Mucosa of rectum (tissue), 2 donors: ENCODE measurements around the gene MGAT5B.
"Not testable (repeated sequence)": the region's sequence is repeated elsewhere in the genome, so short reads cannot be mapped to it uniquely, and the experiment has no call there.

Source experiments
- H3K27ac ChIP-seq, 2 donors: one replicate each; pipeline ENCODE4 v1.7.0; 2013; ENCODE audit warnings: inconsistent platforms in 2 of 2, low read depth in 2 of 2, low read length in 2 of 2
- H3K27me3 ChIP-seq, 2 donors: one replicate each; pipeline ENCODE4 v1.7.0; 2013; ENCODE audit warnings: low read length in 2 of 2; ENCODE audit not compliant: control insufficient read depth in 2 of 2, insufficient read depth in 2 of 2
- H3K36me3 ChIP-seq, 2 donors: one replicate each; pipeline ENCODE4 v1.7.0; 2013; ENCODE audit warnings: low read length in 2 of 2; ENCODE audit not compliant: control insufficient read depth in 2 of 2, insufficient read depth in 2 of 2
- H3K4me1 ChIP-seq, 2 donors: one replicate each; pipeline ENCODE4 v1.7.0; 2013; ENCODE audit warnings: low read length in 2 of 2, mild to moderate bottlenecking in 1 of 2; ENCODE audit not compliant: control insufficient read depth in 2 of 2, insufficient read depth in 2 of 2
- H3K4me3 ChIP-seq, 2 donors: one replicate each; pipeline ENCODE4 v1.7.0; 2013; ENCODE audit warnings: low read length in 2 of 2
- H3K9ac ChIP-seq, 2 donors: one replicate each; pipeline ENCODE4 v1.7.0; 2013; ENCODE audit warnings: low read length in 2 of 2, low read depth in 1 of 2, mild to moderate bottlenecking in 1 of 2
- H3K9me3 ChIP-seq, 2 donors: one replicate each; pipeline ENCODE4 v1.7.0; 2013; ENCODE audit warnings: low read length in 2 of 2; ENCODE audit not compliant: control insufficient read depth in 2 of 2
- donor health status: healthy.
- donor health status: Normal muscosa, but diverticular disease.

Gene MGAT5B

GRCh38 chr17:76833747-76834146 is 34.5 kb upstream of the MGAT5B start:
- Histone ChIP-seq H3K4me1 (no peaks in the 10 kb centered on the region), H3K9ac (no peak overlapping the region), H3K27ac (no peak overlapping the region), H3K4me3 (no peak overlapping the region), H3K9me3 (no peaks in the 10 kb centered on the region), H3K27me3 (no peaks in the 10 kb centered on the region), H3K36me3 (no peaks in the 10 kb centered on the region)

GRCh38 chr17:76834870-76835269 is 33.3 kb upstream of the MGAT5B start:
- H3K4me1 ChIP-seq = peaks cover 0 to 1% of the 10 kb centered on the region in 2 donors
- no peak overlapping the region for H3K4me3 ChIP-seq
- no peak overlapping the region for H3K9ac ChIP-seq
- H3K27ac ChIP-seq = no peak overlapping the region
- H3K36me3 ChIP-seq = no peaks in the 10 kb centered on the region
- peaks cover 0 to 1% of the 10 kb centered on the region in 2 donors for H3K27me3 ChIP-seq
- H3K9me3 ChIP-seq = no peaks in the 10 kb centered on the region

DNA sequence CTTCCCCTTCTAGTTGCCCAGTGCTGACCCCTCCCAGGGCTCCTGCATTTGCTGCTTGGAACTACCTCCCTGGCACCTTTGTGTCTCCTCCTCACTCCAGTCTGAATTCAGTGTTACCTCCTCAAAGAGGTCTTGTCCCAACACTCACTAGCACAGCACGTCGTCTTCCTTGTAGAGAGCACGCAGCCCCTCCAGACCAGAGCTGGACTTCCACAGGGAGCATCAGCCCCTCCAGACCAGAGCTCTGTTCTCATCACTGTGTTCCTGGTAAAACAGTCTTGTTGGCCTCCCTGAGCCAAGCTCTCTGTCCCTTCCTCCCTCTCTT is 27.8 kb upstream of the MGAT5B start:
- Histone ChIP-seq H3K27ac (no peak overlapping the region), H3K9me3 (no peaks in the 10 kb centered on the region), H3K36me3 (no peaks in the 10 kb centered on the region), H3K4me3 (no peak overlapping the region), H3K4me1 (peaks cover 0 to 4% of the 10 kb centered on the region in 2 donors), H3K9ac (no peak overlapping the region), H3K27me3 (peaks cover 18 to 23% of the 10 kb centered on the region in 2 donors)

DNA sequence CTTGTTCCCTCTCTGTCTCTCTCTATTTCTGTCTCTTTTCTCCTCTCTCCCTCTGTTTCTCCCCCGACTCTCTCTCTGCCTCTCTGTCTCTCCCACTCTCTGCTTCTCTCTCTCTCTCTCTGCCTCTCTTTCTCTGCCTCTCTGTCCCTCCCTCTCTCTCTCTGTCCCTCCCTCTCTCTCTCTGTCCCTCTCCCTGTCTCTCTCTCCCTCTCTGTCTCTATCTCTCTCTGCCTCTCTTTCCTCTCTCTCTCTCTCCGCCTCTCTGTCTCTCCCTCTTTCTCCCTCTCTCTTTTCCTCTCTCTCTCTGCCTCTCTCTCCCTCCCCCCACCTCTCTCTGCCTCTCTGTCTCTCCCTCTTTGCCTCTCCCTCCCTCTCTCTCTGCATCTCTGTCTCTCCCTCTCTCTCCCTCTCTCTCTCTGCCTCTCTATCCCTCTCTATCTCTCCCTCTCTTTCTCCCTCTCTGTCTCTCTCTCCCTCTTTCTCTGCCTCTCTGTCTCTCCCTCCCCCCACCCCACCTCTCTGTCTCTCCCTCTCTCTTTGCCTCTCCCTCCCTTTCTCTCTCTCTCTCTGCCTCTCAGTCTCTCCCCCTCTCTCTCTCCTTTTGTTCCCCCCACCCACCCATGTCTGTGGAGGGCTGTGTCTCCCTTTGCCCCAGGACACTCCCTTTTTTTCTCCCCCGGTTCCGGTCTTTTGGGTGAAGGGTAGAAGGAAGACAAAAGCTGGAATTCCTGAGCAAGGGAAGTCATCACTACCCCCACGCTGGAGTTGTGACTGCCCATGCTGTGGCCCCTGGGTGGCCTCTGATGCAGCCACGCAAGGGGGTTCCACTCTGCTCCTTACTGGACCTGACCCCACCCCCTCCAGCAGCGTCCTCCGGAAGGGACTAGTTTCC is 27.1 kb upstream of the MGAT5B start:
- H3K27me3 ChIP-seq = peaks cover 18 to 23% of the 10 kb centered on the region in 2 donors
- H3K27ac ChIP-seq = no peak overlapping the region
- H3K4me3 ChIP-seq = no peak overlapping the region
- H3K4me1 ChIP-seq = peaks cover 0 to 4% of the 10 kb centered on the region in 2 donors
- no peaks in the 10 kb centered on the region for H3K9me3 ChIP-seq
- no peaks in the 10 kb centered on the region for H3K36me3 ChIP-seq
- no peak overlapping the region for H3K9ac ChIP-seq

DNA sequence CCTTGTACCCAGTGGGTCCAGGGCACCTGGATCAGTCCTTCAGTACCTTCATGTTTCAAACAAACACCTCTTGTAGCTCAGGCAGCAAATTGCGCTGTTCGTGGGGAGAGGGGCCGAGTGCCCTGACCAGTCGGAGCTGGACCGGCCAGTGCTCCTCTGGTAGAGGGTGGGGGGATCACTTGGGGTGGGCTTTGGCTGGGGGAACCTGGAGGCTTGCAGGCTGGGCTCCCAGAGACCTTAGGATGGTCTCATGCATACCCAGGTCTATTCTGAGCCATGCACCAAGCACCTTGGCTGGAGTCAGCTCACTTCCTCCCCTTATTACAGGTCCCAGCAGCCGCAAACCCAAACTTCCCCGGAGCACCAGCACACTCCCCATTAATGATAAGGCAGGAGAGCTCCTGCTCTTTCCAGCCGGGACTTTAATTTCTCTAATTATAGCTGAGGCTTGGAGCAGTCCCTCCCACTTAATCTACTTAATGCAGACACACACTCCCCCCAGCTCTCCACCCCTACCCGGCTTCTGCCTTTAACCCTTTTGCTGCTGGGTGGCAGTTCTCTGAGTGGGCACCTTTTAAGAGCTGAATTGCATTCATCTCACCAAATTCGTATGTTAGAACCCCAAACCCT is 26.3 kb upstream of the MGAT5B start:
- H3K9ac ChIP-seq = no peak overlapping the region
- no peaks in the 10 kb centered on the region for H3K9me3 ChIP-seq
- no peaks in the 10 kb centered on the region for H3K36me3 ChIP-seq
- H3K27me3 ChIP-seq = peaks cover 18 to 23% of the 10 kb centered on the region in 2 donors
- no peak overlapping the region for H3K27ac ChIP-seq
- no peak overlapping the region for H3K4me3 ChIP-seq
- peaks cover 0 to 4% of the 10 kb centered on the region in 2 donors for H3K4me1 ChIP-seq

DNA sequence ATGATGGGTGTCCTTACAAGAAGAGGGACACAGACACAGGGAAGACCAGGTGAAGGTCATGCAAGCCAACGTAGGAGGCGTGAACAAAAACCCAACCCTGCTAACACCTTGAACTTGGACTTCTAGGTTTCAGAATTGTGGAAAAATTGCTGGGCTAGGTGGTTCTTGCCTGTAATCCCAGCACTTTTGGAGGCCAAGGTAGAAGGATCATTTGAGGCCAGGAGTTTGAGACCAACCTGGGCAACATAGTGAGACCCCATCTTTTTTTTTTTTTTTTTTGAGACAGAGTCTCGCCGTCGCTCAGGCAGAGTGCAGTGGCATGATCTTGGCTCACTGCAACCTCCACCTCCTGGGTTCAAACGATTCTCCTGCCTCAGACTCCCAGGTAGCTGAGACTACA is 25.1 kb upstream of the MGAT5B start:
- H3K27me3 ChIP-seq = peaks cover 18 to 23% of the 10 kb centered on the region in 2 donors
- not testable (repeated sequence) for H3K4me3 ChIP-seq, H3K9ac ChIP-seq, H3K27ac ChIP-seq, H3K9me3 ChIP-seq, H3K36me3 ChIP-seq, H3K4me1 ChIP-seq

GRCh38 chr17:76843703-76844484 is 24.3 kb upstream of the MGAT5B start:
- Histone ChIP-seq H3K36me3 (no peaks in the 10 kb centered on the region), H3K9ac (no peak overlapping the region), H3K27ac (no peak overlapping the region), H3K9me3 (no peaks in the 10 kb centered on the region), H3K27me3 (peaks cover 18 to 23% of the 10 kb centered on the region in 2 donors), H3K4me1 (peaks cover 0 to 4% of the 10 kb centered on the region in 2 donors), H3K4me3 (no peak overlapping the region)

GRCh38 chr17:76844485-76844829 is 23.7 kb upstream of the MGAT5B start:
- no peaks in the 10 kb centered on the region for H3K9me3 ChIP-seq
- H3K4me1 ChIP-seq = peaks cover 0 to 4% of the 10 kb centered on the region in 2 donors
- H3K4me3 ChIP-seq = no peak overlapping the region
- no peaks in the 10 kb centered on the region for H3K36me3 ChIP-seq
- H3K27ac ChIP-seq = no peak overlapping the region
- H3K27me3 ChIP-seq = peaks cover 18 to 23% of the 10 kb centered on the region in 2 donors
- no peak overlapping the region for H3K9ac ChIP-seq

DNA sequence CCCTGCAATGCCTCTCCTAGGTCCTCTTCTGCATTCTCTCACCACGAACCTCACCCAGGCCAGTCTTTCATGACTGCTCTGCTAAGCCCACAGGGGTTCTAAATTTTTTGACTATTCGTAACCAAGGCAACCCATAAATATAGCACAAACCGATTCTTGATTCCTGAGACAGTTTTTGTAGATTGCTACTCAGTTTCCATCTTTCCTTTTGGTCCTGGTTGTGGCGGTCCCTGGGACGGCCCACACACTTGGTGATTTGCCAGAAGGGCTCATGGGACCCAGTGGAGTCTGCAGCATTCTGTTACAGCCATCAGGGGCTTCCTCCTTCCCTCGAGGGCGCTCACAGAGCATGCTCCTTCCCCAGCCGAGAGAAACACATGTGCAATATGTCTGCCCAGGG is 23.4 kb upstream of the MGAT5B start:
- H3K9me3 ChIP-seq = no peaks in the 10 kb centered on the region
- no peaks in the 10 kb centered on the region for H3K36me3 ChIP-seq
- no peak overlapping the region for H3K9ac ChIP-seq
- peaks cover 18 to 22% of the 10 kb centered on the region in 2 donors for H3K27me3 ChIP-seq
- H3K4me3 ChIP-seq = no peak overlapping the region
- peaks cover 0 to 3% of the 10 kb centered on the region in 2 donors for H3K4me1 ChIP-seq
- H3K27ac ChIP-seq = no peak overlapping the region

DNA sequence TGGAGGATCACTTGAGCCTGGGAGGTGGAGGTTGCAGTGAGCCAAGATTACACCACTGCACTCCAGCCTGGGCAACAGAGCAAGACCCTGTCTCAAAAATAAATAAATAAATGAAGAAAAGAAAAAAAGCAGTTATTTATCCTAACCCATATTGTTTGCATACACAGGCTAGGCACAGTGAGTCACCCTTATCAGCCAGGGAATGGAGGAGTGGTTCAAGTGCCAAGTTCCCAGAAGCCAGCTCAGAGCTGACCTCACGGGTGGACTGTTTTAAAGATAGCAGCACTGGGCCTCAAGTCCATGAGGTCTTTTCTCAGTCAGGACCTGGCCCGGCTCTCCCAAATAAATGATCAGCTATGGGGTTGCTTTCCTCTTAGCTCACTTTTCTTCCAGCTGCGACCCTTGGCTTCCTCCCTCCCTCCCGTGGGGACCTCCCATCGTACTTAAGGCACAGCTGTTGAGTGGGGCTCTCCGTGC is 22.6 kb upstream of the MGAT5B start:
- Histone ChIP-seq H3K27ac (no peak overlapping the region), H3K27me3 (peaks cover 15 to 21% of the 10 kb centered on the region in 2 donors)

More for the DNA sequence above, 22.6 kb upstream of the MGAT5B start:
- H3K9ac ChIP-seq = no peak overlapping the region
- H3K4me1 ChIP-seq = no peaks in the 10 kb centered on the region
- no peak overlapping the region for H3K4me3 ChIP-seq
- H3K9me3 ChIP-seq = no peaks in the 10 kb centered on the region
- no peaks in the 10 kb centered on the region for H3K36me3 ChIP-seq
